ENCODE results near the gene OR2Z1.

OR2Z1 gene

DNA sequence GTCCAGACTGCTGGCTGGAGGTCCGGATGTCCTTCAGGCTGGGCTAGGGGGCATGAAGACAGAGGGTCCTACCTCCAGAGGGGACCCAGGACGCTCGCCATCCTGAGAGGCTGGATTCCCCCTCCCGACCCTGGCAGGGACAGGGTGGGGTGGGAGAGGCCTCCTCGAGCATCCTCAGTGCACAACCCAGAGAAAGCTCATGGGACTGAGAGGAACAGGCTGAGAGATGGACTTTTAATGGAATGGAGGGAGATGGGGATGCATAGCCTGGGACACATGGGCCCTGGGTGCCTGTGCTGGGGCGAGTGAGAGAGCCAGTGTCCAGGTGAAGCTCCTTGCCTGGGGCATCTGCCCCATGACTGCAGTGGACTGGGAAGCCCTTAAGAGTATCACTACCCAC lies 25.9 kb upstream of the OR2Z1 start:
- in situ Hi-C loops (cut with HindIII; ENCODE audit: low sequenced_read_pairs): no loop called here
- no peak overlapping the region for H3K4me3 ChIP-seq (ENCODE audit: low read depth, low read length)
- TF ChIP-seq, protein P1, sequence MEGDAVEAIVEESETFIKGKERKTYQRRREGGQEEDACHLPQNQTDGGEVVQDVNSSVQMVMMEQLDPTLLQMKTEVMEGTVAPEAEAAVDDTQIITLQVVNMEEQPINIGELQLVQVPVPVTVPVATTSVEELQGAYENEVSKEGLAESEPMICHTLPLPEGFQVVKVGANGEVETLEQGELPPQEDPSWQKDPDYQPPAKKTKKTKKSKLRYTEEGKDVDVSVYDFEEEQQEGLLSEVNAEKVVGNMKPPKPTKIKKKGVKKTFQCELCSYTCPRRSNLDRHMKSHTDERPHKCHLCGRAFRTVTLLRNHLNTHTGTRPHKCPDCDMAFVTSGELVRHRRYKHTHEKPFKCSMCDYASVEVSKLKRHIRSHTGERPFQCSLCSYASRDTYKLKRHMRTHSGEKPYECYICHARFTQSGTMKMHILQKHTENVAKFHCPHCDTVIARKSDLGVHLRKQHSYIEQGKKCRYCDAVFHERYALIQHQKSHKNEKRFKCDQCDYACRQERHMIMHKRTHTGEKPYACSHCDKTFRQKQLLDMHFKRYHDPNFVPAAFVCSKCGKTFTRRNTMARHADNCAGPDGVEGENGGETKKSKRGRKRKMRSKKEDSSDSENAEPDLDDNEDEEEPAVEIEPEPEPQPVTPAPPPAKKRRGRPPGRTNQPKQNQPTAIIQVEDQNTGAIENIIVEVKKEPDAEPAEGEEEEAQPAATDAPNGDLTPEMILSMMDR (IDR thresholded peaks at IDR 0.05; ENCODE audit: low read depth, low read length): no peak
- DNase-seq (ENCODE audit: low read depth, low spot score): no peak

DNA sequence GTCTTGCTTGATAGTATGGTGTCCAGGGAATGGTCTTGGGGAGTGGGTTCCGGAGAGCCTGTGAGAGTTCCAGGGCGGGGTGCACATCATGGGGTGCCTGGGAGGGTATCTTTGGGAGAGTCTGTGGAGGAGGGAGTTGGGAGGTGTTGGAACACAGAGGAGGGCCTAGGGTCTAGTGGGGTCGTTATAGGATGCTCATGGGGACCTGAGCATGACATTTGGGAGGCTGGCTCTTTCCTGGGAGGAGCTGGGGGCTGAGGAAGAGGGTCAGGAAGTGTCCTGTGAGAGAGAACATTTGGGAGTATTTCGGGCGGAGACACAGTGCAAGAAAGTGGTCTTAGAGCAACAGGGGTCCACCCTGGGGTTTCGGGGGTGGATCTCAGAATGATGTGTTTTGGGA lies 25.5 kb upstream of the OR2Z1 start:
- in situ Hi-C loops (cut with HindIII; ENCODE audit: low sequenced_read_pairs): no loop called here
- no peak for DNase-seq (ENCODE audit: low read depth, low spot score)
- TF ChIP-seq, protein P1 (IDR thresholded peaks at IDR 0.05; ENCODE audit: low read depth, low read length): no peak
- H3K4me3 ChIP-seq (ENCODE audit: low read depth, low read length): no peak overlapping the region

DNA sequence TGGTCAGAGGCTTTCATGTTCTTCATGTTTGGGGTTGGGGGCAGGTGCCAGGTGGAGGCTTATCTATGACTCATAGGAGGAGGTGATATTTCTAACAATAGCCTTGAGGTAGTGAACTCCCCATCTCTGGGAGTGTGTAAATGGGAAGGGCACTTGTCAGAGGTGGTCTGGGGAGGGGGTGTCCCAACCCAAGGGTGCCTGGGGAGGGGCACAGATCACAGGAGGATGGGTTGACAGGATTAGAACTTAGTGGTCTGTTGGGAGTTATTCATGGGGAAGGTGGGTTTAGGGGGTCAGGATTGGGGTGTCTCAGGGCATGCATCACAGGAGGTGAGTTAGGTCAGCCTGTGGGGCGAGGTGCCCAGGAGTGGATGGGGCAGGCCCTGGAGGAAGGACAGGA lies 24.4 kb upstream of the OR2Z1 start:
- no peak overlapping the region for H3K4me3 ChIP-seq (ENCODE audit: low read depth, low read length)
- DNase-seq (ENCODE audit: low read depth, low spot score): no peak
- TF ChIP-seq, protein P1 (IDR thresholded peaks at IDR 0.05; ENCODE audit: low read depth, low read length): no peak
- in situ Hi-C loops (cut with HindIII; ENCODE audit: low sequenced_read_pairs): no loop called here

DNA sequence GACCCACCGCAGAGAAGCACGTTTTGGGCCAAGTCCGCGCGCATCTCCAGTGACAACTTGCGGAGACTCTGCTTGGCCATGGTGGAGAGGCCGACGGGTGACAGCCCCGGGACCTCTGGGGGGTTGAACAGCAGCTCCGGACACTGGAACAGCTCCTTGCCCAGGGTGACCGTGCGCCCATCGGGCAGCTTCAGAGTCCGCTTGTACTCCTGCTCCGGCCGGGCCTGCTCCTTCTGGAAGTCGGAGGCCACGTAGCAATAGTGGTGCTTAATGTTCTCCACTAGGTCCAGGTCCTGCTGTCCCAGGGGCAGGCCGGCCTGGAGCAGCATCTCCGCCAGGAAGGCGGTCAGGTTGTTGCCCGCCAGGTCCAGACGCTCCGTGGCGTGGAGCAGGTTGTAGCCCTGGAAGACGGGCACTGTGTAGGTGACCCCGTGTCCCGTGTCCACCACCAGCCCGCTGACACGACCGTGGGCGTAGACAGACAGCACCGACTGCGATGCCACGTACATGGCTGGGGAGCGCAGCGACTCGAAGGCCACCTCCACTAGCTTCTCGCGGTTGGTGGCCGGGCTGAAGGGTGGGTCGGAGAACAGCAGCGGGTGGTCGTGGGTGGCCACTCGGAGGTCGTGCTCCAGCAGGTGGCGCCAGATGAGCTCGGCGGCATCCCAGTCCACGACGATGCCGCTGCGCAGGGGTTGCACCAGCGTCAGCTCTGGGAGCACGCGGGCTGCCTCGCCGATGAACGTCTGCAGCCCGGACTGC lies 23.6 kb upstream of the OR2Z1 start:
- TF ChIP-seq, protein P1 (IDR thresholded peaks at IDR 0.05; ENCODE audit: low read depth, low read length): peak; percentile 6
- H3K4me3 ChIP-seq (ENCODE audit: low read depth, low read length): no peak overlapping the region
- no peak for DNase-seq (ENCODE audit: low read depth, low spot score)
- in situ Hi-C loops (cut with HindIII; ENCODE audit: low sequenced_read_pairs): no loop called here

DNA sequence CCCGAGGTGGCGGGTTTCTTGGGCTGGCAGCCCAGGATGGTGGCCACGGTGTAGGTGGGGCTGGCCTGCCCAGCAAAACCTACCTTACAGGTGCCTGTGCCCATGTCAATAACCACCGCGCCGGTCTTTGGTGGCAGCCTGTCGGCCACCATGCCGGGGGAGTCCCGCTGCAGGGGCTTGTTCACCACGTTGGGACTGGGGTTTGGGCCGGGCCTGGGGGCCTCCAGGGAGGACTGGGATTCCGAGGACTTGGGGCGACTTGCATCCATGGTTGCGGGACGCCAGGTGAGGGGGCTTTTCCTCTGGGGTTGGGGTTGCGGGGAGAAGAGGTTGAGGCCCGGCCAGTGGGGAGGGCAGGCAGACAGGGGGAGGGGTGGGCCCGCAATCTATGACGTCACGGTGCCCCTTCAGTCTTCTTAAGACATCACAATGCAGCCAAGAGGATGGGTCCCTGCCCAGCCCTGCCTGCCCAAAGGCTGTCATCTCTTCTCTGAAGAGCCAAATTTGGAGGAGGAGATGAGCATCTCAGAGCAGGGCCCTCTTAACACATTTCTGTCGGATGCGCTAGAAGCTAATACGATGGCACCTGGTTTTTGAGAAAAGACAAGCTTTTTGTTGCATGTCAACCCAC lies 22.9 kb upstream of the OR2Z1 start, which contains the start of gene ACTL9:
TSS of gene ACTL9 (minus strand) at position 363 of the 631 bp plus-strand sequence. CDS start at position 269, 94 bp downstream.
- TF ChIP-seq, protein P1 (IDR thresholded peaks at IDR 0.05; ENCODE audit: low read depth, low read length): no peak
- DNase-seq (ENCODE audit: low read depth, low spot score): no peak
- H3K4me3 ChIP-seq (ENCODE audit: low read depth, low read length): no peak within 1 kb of the TSS
- in situ Hi-C loops (cut with HindIII; ENCODE audit: low sequenced_read_pairs): no loop called here

DNA sequence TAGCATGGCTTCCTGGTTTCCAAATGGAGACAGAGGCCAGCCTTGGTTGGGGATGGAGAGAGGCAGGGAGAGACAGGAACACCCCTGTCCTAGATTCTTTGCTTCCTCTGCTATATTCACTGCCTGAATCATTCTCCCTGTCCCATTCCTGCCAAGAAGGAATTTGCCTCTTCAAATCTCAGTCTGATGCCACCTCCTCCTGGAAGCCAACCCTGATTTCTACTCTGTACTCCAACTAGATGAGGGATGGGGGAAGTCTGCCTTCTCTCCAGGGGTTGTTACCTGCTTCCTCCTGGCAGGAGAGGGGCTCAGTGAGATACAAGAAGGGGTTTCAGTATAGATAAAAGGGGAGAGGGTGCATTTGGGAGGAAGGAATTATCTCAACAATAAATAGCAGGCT lies 21.5 kb upstream of the OR2Z1 start:
- DNase-seq (ENCODE audit: low read depth, low spot score): no peak
- in situ Hi-C loops (cut with HindIII; ENCODE audit: low sequenced_read_pairs): no loop called here
- TF ChIP-seq, protein P1 (IDR thresholded peaks at IDR 0.05; ENCODE audit: low read depth, low read length): no peak
- H3K4me3 ChIP-seq (ENCODE audit: low read depth, low read length): no peak overlapping the region

Data from astrocyte of the spinal cord (primary cell).